ES-I3 (cell line): ENCODE data around the gene MPC1.

Experiments
- H3K36me3 ChIP-seq: 2 replicates; pipeline ENCODE4 v1.6.1; 2013; ENCODE audit warnings: mild to moderate bottlenecking, low read length, control low read depth, moderate library complexity; ENCODE audit not compliant: insufficient read depth
- H3K4me1 ChIP-seq: 2 replicates; pipeline ENCODE4 v1.6.1; 2013; ENCODE audit warnings: mild to moderate bottlenecking, control low read depth, low read length; ENCODE audit not compliant: insufficient read depth
- H3K9ac ChIP-seq: 2 replicates; pipeline ENCODE4 v1.6.1; 2013; ENCODE audit warnings: low read depth, mild to moderate bottlenecking, low read length, moderate library complexity
- H3K9me3 ChIP-seq: 2 replicates; pipeline ENCODE4 v1.6.1; 2013; ENCODE audit warnings: mild to moderate bottlenecking, low read length, moderate library complexity; ENCODE audit not compliant: control insufficient read depth, insufficient read depth

Gene MPC1

DNA sequence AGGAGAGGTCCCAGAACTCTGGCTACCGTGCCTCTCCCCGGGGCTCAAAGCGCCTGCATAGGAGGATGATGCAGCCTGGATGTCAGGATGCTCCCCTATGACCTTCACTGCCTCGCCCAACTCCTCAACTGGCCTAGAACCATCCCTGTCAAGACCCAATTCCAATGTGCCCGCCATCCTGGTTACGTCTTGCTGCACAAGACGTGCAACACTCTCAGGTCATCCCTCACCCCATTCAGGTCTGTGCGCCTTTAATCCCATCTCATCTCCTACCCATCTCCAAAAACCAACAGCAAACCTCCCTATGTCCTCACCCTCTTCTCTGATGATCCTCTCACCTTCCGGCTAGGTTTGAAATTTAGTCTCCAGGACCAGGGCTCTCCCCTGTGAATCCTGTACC is 43.9 kb downstream of the MPC1 start:
- Histone ChIP-seq H3K36me3 (no peaks in the 10 kb centered on the region), H3K9me3 (no peaks in the 10 kb centered on the region), H3K9ac (no peak overlapping the region), H3K4me1 (peaks cover 8% of the 10 kb centered on the region; the same call in 1 of the 2 replicates)

DNA sequence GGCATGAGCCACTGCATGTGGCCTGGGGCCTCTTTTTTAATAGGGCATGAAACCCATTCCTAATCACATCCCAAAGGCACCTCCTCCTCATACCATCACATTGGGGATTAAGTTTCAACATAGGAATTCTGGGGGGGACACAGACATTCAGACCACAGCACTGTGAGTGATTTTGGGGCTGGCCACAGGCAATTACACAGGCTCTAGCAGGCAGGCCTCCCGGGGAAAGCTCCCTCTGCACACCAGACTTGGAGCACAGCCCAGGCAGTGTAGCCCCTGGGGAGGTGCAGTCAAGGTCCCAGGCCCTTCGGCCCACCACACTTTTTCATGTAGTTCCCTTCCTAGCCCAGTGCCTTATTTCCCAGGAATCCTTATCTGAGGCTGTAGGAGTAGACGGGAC is 45.9 kb downstream of the MPC1 start:
- Histone ChIP-seq H3K4me1 (peaks cover 8% of the 10 kb centered on the region), H3K9ac (no peak overlapping the region), H3K9me3 (no peaks in the 10 kb centered on the region), H3K36me3 (no peaks in the 10 kb centered on the region)

DNA sequence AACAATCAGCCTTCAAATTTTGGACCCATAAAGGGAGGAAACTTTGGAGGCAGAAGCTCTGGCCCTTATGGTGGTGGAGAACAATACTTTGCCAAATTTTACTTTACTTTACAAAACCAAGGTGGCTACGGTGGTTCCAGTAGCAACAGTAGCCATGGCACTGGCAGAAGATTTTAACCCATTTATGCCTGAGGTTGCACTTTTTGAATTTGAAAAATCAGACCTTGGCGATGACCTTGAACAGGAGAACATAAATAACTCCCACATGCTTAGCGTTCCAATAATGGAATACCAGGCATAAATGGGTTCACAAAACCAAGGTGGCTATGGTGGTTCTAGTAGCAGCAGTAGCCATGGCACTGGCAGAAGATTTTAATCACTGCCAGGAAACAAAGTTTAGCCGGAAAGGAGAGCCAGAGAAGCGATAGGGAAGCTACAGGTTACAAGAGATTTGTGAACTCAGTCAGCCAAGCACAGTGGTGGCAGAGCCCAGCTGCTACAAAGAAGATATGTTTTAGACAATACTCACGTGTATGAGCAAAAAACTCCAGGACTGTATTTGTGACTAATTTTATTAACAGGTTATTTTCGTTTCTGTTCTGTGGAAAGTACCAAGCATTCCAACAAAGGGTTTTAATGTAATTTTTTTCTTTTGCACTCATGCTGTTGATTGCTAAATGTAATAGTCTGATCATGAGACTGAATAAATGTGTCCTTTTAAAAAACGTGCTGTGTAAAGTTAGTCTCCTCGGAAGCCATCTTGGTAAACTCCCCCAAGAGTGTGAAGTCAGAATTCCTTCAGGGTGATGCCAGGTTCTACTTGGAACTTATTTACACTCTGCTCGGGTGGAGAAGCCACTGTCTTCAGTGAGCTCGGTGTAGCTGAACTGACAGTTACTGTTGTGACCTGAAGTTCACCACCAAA is 47.1 kb downstream of the MPC1 start:
- H3K9me3 ChIP-seq = no peaks in the 10 kb centered on the region
- H3K36me3 ChIP-seq = no peaks in the 10 kb centered on the region
- no peak overlapping the region for H3K9ac ChIP-seq
- H3K4me1 ChIP-seq = peaks cover 17% of the 10 kb centered on the region

DNA sequence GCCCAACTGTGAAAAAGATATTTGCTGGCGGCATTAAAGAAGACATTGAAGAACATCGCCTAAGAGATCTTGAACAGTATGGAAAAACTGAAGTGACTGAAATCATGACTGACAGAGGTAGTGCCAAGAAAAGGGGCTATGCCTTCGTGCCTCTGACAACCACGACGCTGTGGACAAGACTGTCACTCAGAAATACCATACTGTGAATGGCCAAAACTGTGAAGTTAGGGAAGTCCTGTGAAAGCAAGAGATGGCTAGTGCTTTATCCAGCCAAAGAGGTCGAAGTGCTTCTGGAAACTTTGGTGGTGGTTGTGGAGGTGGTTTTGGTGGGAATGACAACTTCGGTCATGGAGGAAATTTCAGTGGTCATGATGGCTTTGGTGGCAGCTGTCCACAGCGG is 47.9 kb downstream of the MPC1 start:
- no peaks in the 10 kb centered on the region for H3K9me3 ChIP-seq
- peaks cover 17% of the 10 kb centered on the region for H3K4me1 ChIP-seq
- no peak overlapping the region for H3K9ac ChIP-seq
- H3K36me3 ChIP-seq = no peaks in the 10 kb centered on the region

- Histone ChIP-seq H3K9me3 (no peaks in the 10 kb centered on the region), H3K9ac (no peak overlapping the region), H3K4me1 (peaks cover 17% of the 10 kb centered on the region), H3K36me3 (0 out of 2 replicates have a peak, but pooled peaks cover 8% of the 10 kb centered on the region)
Measured at GRCh38 chr6:166333172-166333995, 49.4 kb downstream of the MPC1 start.

DNA sequence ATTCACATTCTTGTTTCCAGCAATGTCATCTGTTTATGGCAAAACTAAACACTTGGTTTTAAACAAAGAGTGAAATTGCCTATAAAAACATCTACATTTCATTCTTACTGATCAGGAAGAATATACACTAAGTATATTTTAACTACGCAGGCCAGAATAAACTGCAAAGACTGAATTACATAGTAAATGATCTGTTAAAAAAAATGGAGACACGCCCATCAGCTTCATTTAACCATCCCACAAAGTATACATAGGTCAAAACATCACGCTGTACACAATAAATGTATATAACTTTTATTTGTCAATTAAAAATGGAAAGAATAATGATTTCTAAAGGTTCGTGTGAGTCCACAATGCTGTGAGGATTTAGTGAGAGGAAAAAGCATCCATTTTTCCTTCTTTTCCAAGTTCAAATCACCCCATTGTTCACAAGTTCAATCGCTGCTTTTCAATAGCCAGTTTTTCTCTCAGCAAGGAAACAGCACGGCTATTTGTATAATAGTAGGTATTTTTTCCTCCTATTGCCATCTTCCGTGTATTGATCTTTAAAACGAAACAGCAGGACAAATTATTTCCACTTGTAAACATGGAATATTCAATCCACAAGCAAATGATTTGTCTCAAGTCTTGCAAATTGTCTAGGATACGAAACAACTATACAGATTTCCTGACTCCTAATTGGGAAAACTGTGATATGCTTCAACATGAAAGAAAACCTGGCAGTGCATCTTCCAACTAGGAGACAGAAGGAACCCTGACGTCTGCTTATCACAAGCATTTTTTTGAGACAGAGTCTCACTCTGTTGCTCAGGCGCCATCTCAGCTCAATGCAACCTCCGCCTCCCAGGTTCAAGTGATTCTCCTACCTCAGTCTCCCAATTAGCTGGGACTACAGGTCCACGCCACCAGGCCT is 51.0 kb downstream of the MPC1 start:
- peaks cover 17% of the 10 kb centered on the region for H3K4me1 ChIP-seq
- H3K36me3 ChIP-seq = peaks cover 15% of the 10 kb centered on the region; the same call in 1 of the 2 replicates
- no peak overlapping the region for H3K9ac ChIP-seq
- H3K9me3 ChIP-seq = no peaks in the 10 kb centered on the region

- H3K9ac ChIP-seq = no peak overlapping the region
- no peaks in the 10 kb centered on the region for H3K9me3 ChIP-seq
- H3K36me3 ChIP-seq = peaks cover 18% of the 10 kb centered on the region; the same call in 1 of the 2 replicates
- peaks cover 17% of the 10 kb centered on the region for H3K4me1 ChIP-seq
Measured at GRCh38 chr6:166330612-166331011, 52.1 kb downstream of the MPC1 start.

DNA sequence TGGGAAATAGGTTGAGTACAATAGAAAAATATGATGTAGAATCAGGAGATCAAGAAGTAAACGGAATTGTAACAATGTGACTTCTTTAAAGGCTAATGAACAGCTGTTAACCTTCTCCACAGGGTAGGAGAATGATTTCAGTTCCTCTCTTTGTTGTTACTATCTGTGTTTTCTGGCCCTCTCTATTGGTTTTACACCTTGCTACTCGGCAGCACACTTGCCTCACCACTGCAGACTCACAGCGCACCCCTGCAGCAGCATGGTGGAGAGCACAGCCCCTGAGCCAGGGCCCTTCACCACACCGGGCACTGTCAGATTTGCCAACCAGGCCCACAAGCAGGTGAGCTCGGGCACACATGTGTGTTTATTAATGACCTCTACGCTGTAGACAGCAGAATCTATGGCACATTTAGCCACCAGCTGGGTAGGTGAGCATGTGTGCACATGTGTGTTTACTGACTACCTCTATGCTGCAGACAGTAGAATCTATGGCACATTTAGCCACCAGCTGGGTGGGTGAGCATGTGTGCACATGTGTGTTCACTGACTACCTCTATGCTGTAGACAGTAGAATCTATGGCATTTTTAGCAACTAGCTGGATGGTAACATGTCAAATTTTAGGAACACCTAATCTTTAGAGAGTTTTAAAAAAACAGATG is 57.2 kb downstream of the MPC1 start:
- Histone ChIP-seq H3K36me3 (peaks cover 34% of the 10 kb centered on the region), H3K9me3 (no peaks in the 10 kb centered on the region), H3K9ac (no peak overlapping the region), H3K4me1 (no peaks in the 10 kb centered on the region; the same call in 1 of the 2 replicates)

DNA sequence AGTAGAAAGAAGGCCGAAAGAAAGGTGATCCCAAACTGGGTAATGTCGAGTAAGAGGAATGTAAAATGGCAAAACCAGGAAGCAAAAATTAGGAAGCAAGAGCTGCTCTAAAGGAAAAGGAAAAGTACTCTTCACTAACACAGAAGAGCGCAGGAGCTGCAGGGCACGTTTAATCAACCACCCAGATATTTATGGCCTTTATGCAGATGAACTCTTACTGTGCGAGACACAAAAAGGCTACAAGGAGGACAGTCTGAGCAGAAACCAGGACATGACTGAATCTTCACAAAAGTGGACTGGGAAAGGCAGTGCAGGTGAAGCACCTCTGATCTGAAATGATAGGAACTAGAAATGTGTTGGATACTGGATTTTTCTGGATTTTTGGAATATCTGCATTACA is 59.3 kb downstream of the MPC1 start:
- Histone ChIP-seq H3K9ac (no peak overlapping the region), H3K4me1 (no peaks in the 10 kb centered on the region), H3K9me3 (no peaks in the 10 kb centered on the region), H3K36me3 (peaks cover 26% of the 10 kb centered on the region)

DNA sequence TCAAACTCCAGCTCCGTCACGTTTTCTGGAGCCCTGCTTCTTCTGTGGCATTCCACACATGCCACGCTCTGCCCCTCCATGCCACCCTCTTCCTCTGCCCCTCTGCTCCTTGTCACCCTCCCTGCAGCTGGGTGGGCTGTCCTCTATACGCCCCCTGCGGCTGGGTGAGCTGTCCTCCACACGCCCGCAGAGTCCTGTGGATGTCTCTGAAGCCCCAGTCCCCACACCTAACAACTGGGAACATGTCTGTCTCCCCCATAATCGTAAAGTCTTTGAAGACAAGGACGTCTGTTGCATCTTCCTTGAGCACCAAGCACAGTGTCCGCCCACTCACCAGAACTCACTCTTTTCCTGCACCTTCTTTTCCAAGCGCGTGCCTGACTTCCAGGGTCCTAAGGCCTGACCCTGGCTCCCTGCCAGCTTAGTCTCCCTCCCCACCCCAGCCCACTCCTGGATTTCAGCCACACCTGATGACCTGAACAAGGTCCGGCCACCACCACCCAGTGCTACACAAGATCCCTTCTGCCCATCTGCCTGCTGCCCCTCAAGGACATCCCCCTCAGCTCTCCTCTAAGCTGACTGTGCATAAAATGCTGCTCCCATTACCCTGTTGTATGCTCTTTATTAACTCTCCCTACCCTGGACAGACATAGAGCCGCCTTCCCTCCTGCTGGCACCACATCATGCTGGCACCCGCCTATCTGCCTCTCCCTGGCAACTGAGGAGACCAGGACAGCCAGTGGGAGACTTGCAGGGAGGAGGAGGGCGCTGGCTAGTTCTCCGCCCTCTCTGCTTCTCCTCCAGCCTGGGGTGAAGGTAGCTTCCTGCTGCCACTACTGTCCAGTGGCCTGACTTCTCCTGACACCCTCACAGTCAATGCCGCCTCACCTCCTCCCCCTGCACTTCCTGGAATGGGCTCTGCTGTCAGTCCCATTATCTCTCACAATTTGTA is 63.8 kb downstream of the MPC1 start:
- Histone ChIP-seq H3K9me3 (no peaks in the 10 kb centered on the region), H3K9ac (no peak overlapping the region)

DNA sequence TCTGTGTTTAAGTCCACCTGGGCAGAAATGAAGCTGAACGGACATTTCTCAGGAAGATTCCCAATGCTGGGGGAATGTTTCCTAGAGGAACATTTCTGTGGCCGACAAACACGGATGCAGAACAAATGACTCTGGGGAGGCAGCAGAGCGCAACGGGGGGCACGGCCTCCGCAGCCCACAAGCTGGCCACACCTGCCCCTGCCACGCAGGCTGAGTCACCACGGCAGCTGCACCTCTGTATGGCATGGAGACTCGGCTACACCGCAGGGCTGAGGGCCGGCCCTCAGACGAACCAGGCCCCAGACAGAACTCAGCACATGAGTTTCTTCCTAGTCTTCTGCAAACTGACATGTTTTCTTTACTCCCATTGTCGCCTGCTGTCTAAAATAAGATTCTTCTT is 64.5 kb downstream of the MPC1 start:
- H3K9ac ChIP-seq = no peak overlapping the region
- peaks cover 8% of the 10 kb centered on the region for H3K36me3 ChIP-seq
- H3K9me3 ChIP-seq = no peaks in the 10 kb centered on the region
- H3K4me1 ChIP-seq = peaks cover 3% of the 10 kb centered on the region; the same call in 1 of the 2 replicates

More for the DNA sequence above, 63.8 kb downstream of the MPC1 start:
- Histone ChIP-seq H3K36me3 (peaks cover 8% of the 10 kb centered on the region), H3K4me1 (peaks cover 3% of the 10 kb centered on the region; the same call in 1 of the 2 replicates)

GRCh38 chr6:166317261-166318212 is 65.2 kb downstream of the MPC1 start:
- Histone ChIP-seq H3K9me3 (no peaks in the 10 kb centered on the region), H3K4me1 (peaks cover 3% of the 10 kb centered on the region; the same call in 1 of the 2 replicates), H3K9ac (no peak overlapping the region), H3K36me3 (peaks cover 8% of the 10 kb centered on the region)
